Choroid plexus epithelial cell (primary cell): ENCODE data around the gene RAP2A.

Source experiments
- DNase-seq: peaks from one replicate; pipeline ENCODE4 v3.0.0-alpha.2; 2010; ENCODE audit warnings: low read depth
- H3K4me3 ChIP-seq: 2 replicates; pipeline ENCODE4 v1.5.1; 2011; ENCODE audit warnings: low read depth, mild to moderate bottlenecking, control low read depth, low read length, moderate library complexity
- CTCF ChIP-seq: conservative IDR thresholded peaks from 2 replicates; pipeline ENCODE4 v1.5.1; 2011; ENCODE audit warnings: low read depth, mild to moderate bottlenecking, control low read depth, inconsistent platforms, low read length, moderate library complexity

Gene RAP2A

GRCh38 chr13:97388373-97388772, 45.6 kb upstream of the RAP2A start:
- TF ChIP-seq CTCF: no peak

GRCh38 chr13:97390941-97391600, 42.9 kb upstream of the RAP2A start:
- no peak overlapping the region for H3K4me3 ChIP-seq
- TF ChIP-seq CTCF: no peak
- DNase-seq: peak; percentile 64

More at GRCh38 chr13:97388373-97388772, 45.6 kb upstream of the RAP2A start:
- DNase-seq: no peak
- no peak overlapping the region for H3K4me3 ChIP-seq

- no peak for TF ChIP-seq CTCF
- H3K4me3 ChIP-seq: no peak overlapping the region
- no peak for DNase-seq
Measured at GRCh38 chr13:97392020-97392419, 41.9 kb upstream of the RAP2A start.

GRCh38 chr13:97394542-97394941, 39.4 kb upstream of the RAP2A start:
- TF ChIP-seq CTCF: no peak
- no peak overlapping the region for H3K4me3 ChIP-seq
- no peak for DNase-seq

- peak; percentile 34 for DNase-seq
- no peak for TF ChIP-seq CTCF
- no peak overlapping the region for H3K4me3 ChIP-seq
Measured at GRCh38 chr13:97395447-97396136, 38.4 kb upstream of the RAP2A start.

- TF ChIP-seq CTCF: no peak
- no peak for DNase-seq
Measured at GRCh38 chr13:97397267-97397666, 36.7 kb upstream of the RAP2A start.

GRCh38 chr13:97401421-97401820, 32.5 kb upstream of the RAP2A start:
- DNase-seq: no peak
- no peak for TF ChIP-seq CTCF
- H3K4me3 ChIP-seq: no peak overlapping the region

More at GRCh38 chr13:97397267-97397666, 36.7 kb upstream of the RAP2A start:
- no peak overlapping the region for H3K4me3 ChIP-seq
